NCI-H2227 treated with DMSO at 0.1 percent for 48 hours (cell line): ENCODE data around the gene CEP164.
"Not testable (repeated sequence)": the region's sequence is repeated elsewhere in the genome, so short reads cannot be mapped to it uniquely, and the experiment has no call there.

Experiments used
- DNase-seq: peaks from one replicate; lab custom pipeline; 2025; lab: John Stamatoyannopoulos, UW

The CEP164 gene

DNA sequence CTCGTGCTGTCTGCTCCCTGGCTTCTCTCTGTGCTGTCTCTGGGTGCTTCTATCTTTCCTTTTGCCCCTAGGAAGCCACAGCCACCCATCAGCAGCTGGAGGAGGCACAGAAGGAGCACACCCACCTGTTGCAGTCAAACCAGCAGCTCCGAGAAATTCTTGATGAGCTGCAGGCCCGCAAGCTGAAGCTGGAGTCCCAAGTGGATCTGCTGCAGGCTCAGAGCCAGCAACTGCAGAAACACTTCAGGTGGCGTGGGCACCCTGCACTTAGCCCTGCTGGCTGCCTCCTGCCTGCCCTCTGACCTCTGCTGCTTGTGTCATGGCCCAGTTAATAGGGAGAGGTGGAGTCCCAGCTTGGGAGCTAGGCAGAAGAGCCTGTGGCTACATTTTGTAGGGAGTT is 67.8 kb downstream of the CEP164 start:
- DNase-seq = no peak

DNA sequence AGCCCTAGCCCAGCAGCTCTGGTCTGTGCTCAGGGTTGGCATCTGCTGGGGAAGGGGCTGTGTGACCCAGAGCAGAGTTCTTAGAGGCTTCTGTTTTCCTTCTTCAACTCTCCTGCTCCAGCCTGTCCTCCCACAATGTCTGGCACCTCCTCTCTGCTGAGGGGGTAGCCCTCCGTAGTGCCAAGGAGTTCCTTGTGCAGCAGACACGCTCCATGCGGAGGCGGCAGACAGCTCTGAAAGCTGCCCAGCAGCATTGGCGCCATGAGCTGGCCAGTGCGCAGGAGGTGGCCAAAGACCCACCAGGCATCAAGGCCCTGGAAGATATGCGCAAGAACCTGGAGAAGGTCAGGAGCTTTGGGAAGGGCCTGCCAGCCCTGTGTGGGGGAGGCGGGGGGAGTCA is 69.3 kb downstream of the CEP164 start:
- no peak for DNase-seq

DNA sequence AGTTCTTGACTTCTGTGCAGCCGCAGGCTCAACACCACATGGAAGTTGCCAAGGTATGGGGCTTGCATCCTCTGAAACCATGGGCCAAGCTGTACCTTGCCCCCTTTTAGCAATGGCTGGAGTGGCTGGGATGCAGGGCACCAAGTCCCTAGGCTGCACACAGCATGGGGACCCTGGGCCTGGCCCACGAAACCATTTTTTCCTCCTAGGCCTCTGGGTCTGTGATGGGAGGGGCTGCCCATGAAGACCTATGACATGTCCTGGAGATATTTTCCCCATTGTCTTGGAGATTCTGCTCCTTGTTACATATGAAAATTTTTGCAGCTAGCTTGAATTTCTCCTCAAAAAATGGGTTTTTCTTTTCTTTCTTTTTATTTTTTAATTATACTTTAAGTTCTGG is 71.0 kb downstream of the CEP164 start:
- not testable (repeated sequence) for DNase-seq

DNA sequence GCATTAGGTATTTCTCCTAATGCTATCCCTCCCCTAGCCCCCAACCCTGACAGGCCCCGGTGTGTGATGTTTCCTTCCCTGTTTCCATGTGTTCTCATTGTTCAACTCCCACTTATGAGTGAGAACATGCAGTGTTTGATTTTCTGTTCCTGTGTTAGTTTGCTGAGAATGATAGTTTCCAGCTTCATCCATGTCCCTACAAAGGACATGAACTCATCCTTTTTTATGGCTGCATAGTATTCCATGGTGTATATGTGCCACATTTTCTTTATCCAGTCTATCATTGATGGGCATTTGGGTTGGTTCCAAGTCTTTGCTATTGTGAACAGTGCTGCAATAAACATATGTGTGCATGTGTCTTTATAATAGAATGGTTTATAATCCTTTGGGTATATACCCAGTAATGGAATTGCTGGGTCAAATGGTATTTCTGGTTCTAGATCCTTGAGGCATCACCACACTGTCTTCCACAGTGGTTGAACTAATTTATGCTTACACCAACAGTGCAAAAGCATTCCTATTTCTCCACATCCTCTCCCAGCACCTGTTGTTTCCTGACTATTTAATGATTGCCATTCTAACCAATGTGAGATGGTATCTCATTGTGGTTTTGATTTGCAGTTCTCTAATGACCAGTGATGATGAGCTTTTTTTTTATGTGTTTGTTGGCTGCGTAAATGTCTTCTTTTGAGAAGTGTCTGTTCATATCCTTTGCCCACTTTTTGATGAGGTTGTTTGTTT is 71.6 kb downstream of the CEP164 start:
- not testable (repeated sequence) for DNase-seq

- DNase-seq = not testable (repeated sequence)
These were observed 78.2 kb downstream of the CEP164 start for GRCh38 chr11:117405898-117406297.

DNA sequence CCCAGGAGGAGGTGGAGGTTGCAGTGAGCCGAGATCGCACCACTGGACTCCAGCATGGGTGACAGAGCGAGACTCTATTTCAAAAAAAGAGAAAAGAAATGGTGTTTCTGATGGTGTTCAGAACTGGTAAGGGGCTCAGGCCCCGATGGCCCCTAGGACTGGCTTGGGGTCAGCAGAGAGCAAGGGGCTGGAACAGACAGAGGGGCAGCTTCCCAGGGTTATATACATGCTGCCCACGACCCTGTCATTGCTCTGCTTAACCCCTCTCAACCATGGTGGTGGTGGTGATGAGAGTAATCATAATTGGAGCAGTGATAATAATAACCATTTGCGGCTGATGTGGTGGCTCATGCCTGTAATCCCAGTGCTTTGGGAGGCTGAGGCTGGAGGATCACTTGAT is 79.4 kb downstream of the CEP164 start:
- no peak for DNase-seq

DNA sequence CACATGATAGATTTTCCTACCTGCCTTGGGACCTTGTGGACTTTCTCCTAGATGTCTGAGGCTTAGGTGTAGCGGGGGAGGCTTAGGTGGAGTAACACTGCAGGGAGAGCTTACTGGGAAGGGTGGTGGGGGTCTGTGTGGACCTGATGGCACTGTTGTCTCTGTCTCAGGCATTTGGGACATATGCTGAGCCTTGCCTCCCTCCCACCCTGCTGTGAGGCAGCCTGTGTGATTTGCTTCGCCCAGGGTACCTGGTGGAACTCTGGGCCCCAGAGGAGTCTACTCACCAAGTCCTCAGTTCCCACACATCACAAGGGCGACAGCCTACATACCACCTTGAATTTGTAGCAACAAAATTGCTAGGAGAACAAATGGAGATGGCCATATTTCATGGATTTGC is 80.7 kb downstream of the CEP164 start:
- no peak for DNase-seq

- DNase-seq = no peak
These were observed 81.9 kb downstream of the CEP164 start for GRCh38 chr11:117409511-117409910.

- DNase-seq = no peak
These were observed 82.6 kb downstream of the CEP164 start for GRCh38 chr11:117410238-117410637.

DNA sequence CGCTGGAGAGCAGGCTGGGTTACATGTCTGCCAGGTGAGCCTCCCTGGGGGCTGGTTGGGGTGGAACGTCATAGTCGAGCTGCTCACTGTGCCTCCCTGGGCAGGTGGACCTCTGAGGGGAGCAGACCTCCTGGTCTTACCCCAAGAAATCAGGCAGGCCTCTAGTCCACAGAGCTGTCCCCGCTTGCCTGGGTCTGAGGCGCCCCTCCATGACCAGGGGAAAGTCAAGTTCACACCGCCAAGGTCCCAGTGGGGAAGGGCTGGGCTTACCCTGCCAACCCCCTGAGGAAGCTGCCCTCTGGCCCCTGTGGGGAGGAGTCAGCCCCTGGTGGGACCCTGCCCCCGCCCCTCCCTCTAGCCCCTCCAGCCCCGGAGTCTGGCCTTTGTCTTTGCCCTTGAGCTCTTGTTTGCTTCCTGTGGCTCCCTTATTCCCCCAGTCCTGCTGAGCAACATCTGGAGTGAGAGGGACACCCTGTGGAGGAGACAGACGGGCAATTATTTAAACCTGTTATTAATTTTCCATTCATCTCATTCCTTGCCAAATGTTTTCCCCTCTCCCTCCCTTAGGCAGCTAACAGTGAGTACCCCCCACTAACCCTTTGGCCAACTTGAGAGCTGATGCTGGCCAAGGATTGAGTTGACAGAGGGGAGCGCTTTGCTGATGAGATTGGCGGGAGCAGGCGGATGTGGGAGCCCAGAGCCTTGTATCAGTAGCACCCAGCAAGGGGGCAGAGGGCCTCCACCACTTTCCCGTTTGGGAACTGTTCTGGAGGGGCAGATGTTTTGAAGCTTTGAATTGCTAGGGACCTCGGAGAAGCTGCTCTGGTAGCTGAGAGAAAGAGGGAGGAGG is 83.4 kb downstream of the CEP164 start:
- DNase-seq = peak; percentile 82

DNA sequence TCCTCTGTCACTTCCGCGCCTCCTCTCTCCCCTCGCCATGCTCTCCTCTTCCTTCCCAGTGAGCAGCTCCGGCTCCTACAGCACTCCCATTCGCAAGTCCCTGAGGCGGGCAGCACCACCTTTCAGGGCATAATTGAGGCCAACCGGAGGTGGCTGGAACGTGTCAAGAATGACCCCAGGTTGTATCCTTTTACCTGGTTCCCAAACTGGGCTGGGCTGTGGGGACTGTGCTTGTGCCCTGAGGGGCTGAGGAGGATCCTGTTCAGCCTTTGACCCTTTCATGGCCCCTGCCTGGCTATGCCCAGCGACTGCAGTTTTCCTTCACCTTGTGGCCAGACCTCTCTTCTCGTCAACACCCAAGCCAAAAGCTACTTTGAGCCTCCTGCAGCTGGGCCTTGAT is 84.1 kb downstream of the CEP164 start:
- DNase-seq = no peak

DNA sequence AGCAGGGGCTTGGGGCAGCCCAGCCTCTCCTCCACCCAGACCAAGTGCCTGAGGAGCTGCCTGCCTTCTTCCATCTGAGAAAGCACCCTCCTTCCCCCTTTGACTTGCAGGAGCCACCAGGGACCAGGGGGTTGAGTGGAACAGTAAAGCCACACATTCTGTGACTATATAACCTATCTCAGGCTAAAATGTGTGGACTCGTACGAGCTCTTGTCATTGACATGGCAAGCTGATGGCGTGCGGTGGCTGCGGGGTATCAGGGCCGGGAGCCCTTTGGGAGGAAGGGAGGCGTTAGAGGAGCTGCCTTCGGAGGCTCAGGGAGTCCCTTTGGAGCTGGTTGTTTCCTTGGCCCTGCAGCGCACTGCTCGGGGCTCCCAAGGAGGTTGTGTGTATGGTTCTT is 84.5 kb downstream of the CEP164 start:
- DNase-seq = no peak

- no peak for DNase-seq
These were observed 85.1 kb downstream of the CEP164 start for GRCh38 chr11:117412653-117413275.

DNA sequence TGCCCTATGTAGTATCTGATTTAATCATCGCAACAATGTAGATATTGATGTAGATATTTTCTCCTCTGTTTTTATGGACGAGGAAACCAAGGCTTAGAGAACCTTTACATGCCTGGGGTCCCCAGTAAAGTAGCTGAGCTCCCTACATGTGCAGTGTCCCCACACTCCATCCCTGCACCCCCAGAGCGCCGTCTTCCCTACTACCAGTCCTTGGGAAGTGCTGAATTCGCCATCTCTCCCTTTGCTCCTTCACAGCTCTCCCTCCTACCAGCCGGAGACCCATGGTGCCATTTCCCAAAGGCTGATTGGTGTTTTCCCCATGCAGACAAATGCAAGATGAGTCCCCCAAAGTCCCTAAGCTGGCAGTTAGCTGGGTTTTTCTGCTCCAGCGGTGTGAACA is 86.0 kb downstream of the CEP164 start:
- no peak for DNase-seq

GRCh38 chr11:117414724-117415123 is 87.1 kb downstream of the CEP164 start:
- no peak for DNase-seq

GRCh38 chr11:117415358-117415896 is 87.8 kb downstream of the CEP164 start:
- DNase-seq = no peak

DNA sequence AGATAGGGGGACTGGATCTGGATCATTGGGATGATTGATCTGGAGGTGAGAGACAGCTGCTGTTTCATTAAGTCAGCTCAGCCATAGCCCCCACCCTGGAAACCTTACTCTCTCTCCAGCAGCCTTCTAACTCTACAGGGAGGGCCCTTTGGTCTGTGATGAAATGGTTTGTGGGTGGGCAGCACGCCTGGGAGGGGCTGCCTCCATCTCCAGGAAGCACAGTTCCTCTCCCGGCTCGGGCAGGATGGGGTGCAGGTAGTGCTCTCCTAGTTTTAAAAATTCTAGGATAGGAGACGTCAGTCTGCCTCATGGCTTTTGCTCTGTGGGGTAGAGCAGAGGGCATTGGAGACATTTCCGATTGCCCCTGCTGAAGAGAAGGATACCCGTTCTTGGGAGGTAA is 89.7 kb downstream of the CEP164 start:
- no peak for DNase-seq

DNA sequence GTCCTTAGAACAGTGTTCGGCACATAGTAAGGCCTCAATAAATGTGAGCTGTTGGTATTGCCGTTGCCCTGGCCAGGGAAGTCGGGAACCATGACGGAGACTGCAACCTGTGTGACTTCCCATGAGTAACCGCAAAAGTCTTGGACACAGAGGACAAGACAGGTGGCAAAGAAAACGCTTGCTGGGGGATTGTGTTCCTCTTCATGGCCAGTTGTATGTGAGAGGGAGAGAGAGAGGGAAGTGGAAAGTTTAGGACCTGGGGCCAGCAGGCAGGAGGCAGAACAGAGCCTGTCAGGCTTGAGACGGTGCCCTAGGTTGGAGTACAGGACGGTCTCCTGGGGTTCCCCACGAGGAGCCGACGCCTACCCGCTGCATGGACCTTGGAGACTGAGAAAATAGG is 90.2 kb downstream of the CEP164 start:
- DNase-seq = no peak

GRCh38 chr11:117418737-117419481 is 91.3 kb downstream of the CEP164 start:
- DNase-seq = no peak

GRCh38 chr11:117419482-117420142 is 92.0 kb downstream of the CEP164 start:
- no peak for DNase-seq

GRCh38 chr11:117420143-117420485 is 92.5 kb downstream of the CEP164 start:
- no peak for DNase-seq

- no peak for DNase-seq
These were observed 92.9 kb downstream of the CEP164 start for GRCh38 chr11:117420598-117420997.
